H1 (cell line): ENCODE data around the gene ELMO1. TPM values are rescaled to one million over a fixed set of nuclear protein-coding genes. Genes with fewer than 3 reads are reported as not detected.

Experiments used
- CTCF ChIA-PET: fragments of 300-600 bp; sonication (Branson Sonifier 250); formaldehyde crosslinking; loops from one replicate; lab custom pipeline; 2021; ENCODE audit not compliant: partially characterized antibody; lab: Charles Lee
- POLR2A ChIA-PET: fragments of 300-600 bp; sonication (Branson Sonifier 250); formaldehyde crosslinking; loops from one replicate; lab custom pipeline; 2021; ENCODE audit warnings: inconsistent platforms; ENCODE audit not compliant: partially characterized antibody; lab: Charles Lee
- DNase-seq, 2 experiments: peaks; one replicate each; pipeline versions ENCODE4 v3.0.0 to v3.0.0-alpha.2; 2010 to 2022; ENCODE audit warnings: low spot score in 2 of 2, low read depth in 1 of 2, mixed read lengths in 1 of 2
- FAIRE-seq: peaks from 2 replicates; lab custom pipeline; 2011; peaks lifted over from hg19 to GRCh38; lab: Jason Lieb, UNC
- H2AFZ ChIP-seq: 2 replicates; pipeline ENCODE4 v1.8.1; 2012; ENCODE audit warnings: low read length, inconsistent platforms
- H2AK5ac ChIP-seq: 2 replicates; pipeline ENCODE4 v1.6.1; 2013; ENCODE audit warnings: low read depth, low read length
- H2BK120ac ChIP-seq: replicated peaks from 2 replicates; pipeline ENCODE3; 2013; ENCODE audit warnings: low read depth, low read length, inconsistent platforms
- H2BK12ac ChIP-seq: 2 replicates; pipeline ENCODE4 v1.6.1; 2013; ENCODE audit warnings: low read depth, low read length
- H2BK15ac ChIP-seq: 2 replicates; pipeline ENCODE4 v1.6.1; 2013; ENCODE audit warnings: low read length
- H2BK20ac ChIP-seq: 2 replicates; pipeline ENCODE4 v1.6.1; 2013; ENCODE audit warnings: low read length
- H2BK5ac ChIP-seq: 2 replicates; pipeline ENCODE4 v1.6.1; 2013; ENCODE audit warnings: low read depth, low read length
- H3K14ac ChIP-seq: 2 replicates; pipeline ENCODE4 v1.6.1; 2013; ENCODE audit warnings: inconsistent platforms; ENCODE audit not compliant: insufficient read length
- H3K18ac ChIP-seq: 2 replicates; pipeline ENCODE4 v1.6.1; 2013; ENCODE audit warnings: low read length; ENCODE audit errors: extremely low read depth
- H3K23ac ChIP-seq: 2 replicates; pipeline ENCODE4 v1.6.1; 2013; ENCODE audit warnings: inconsistent platforms; ENCODE audit not compliant: insufficient read length
- H3K23me2 ChIP-seq: 2 replicates; pipeline ENCODE4 v1.6.1; 2013; ENCODE audit warnings: low read depth, low read length
- H3K27ac ChIP-seq: 2 replicates; pipeline ENCODE4 v1.6.1; 2011; ENCODE audit warnings: low read depth, low read length, inconsistent platforms
- H3K27me3 ChIP-seq, 4 experiments: replicated peaks in 1 of 4; 1 replicate in 1 of 4; 2 replicates in 3 of 4; pipeline versions ENCODE4 v1.6.1 to v1.8.1; 2011 to 2013; ENCODE audit warnings: low read length in 3 of 4, mild to moderate bottlenecking in 3 of 4, inconsistent platforms in 2 of 4, mixed read lengths in 2 of 4, moderate library complexity in 1 of 4; ENCODE audit not compliant: control insufficient read depth in 3 of 4, insufficient read depth in 3 of 4; ENCODE audit errors: extremely low read depth in 1 of 4
- H3K36me3 ChIP-seq, 4 experiments: 2 replicates each; pipeline versions ENCODE4 v1.6.1 to v1.8.1; 2011 to 2013; ENCODE audit warnings: mild to moderate bottlenecking in 4 of 4, low read length in 3 of 4, moderate library complexity in 2 of 4, control low read depth in 1 of 4, inconsistent platforms in 1 of 4; ENCODE audit not compliant: insufficient read depth in 4 of 4, control insufficient read depth in 2 of 4
- H3K4ac ChIP-seq: replicated peaks from 2 replicates; pipeline ENCODE3; 2013; ENCODE audit warnings: low read length, low read depth, mixed read lengths, inconsistent platforms; ENCODE audit not compliant: insufficient read length
- H3K4me1 ChIP-seq, 4 experiments: replicated peaks in 1 of 4; 1 replicate in 1 of 4; 2 replicates in 3 of 4; pipeline versions ENCODE4 v1.6.1 to v1.8.1; 2011 to 2013; ENCODE audit warnings: low read length in 3 of 4, inconsistent platforms in 2 of 4, mixed read lengths in 1 of 4; ENCODE audit not compliant: insufficient read depth in 4 of 4, control insufficient read depth in 3 of 4
- H3K4me2 ChIP-seq, 2 experiments: 2 replicates each; pipeline versions ENCODE4 v1.6.1 to v1.8.1; 2011 to 2013; ENCODE audit warnings: low read depth in 2 of 2, low read length in 2 of 2, control low read depth in 1 of 2, inconsistent platforms in 1 of 2, mild to moderate bottlenecking in 1 of 2; ENCODE audit not compliant: insufficient read depth in 1 of 2
- H3K4me3 ChIP-seq, 4 experiments: fragments of 200-600, 300-600 bp in 1 of 4; sonication (generic), shearing (Covaris generic), sonication (Bioruptor Twin) in 1 of 4; 2 replicates each; pipeline versions ENCODE4 v1.5.1 to v1.8.1; 2011 to 2016; ENCODE audit warnings: low read length in 4 of 4, low read depth in 3 of 4, control low read depth in 2 of 4, inconsistent platforms in 2 of 4, mild to moderate bottlenecking in 2 of 4, mixed read lengths in 1 of 4, moderate library complexity in 1 of 4; ENCODE audit not compliant: insufficient read depth in 2 of 4; ENCODE audit errors: extremely low read depth in 1 of 4
- H3K56ac ChIP-seq: replicated peaks from 2 replicates; pipeline ENCODE3; 2013; ENCODE audit warnings: low read depth, mild to moderate bottlenecking, mixed read lengths, low read length, inconsistent platforms; ENCODE audit not compliant: insufficient read length
- H3K79me1 ChIP-seq: 2 replicates; pipeline ENCODE4 v1.6.1; 2013; ENCODE audit warnings: low read depth, low read length, control low read depth
- H3K79me2 ChIP-seq, 2 experiments: 2 replicates each; pipeline versions ENCODE4 v1.6.1 to v1.8.1; 2012 to 2013; ENCODE audit warnings: low read length in 2 of 2, mild to moderate bottlenecking in 2 of 2, inconsistent platforms in 1 of 2; ENCODE audit not compliant: insufficient read depth in 2 of 2, control insufficient read depth in 1 of 2
- H3K9ac ChIP-seq, 4 experiments: replicated peaks in 1 of 4; 1 replicate in 1 of 4; 2 replicates in 3 of 4; pipeline versions ENCODE4 v1.6.1 to v1.8.1; 2011 to 2013; ENCODE audit warnings: low read depth in 3 of 4, low read length in 3 of 4, control low read depth in 2 of 4, mild to moderate bottlenecking in 2 of 4, moderate library complexity in 2 of 4, inconsistent platforms in 1 of 4; ENCODE audit errors: extremely low read depth in 1 of 4
- H3K9me3 ChIP-seq, 2 experiments: 2 replicates each; pipeline versions ENCODE4 v1.6.1 to v1.8.1; 2012 to 2013; ENCODE audit warnings: mild to moderate bottlenecking in 2 of 2, moderate library complexity in 2 of 2, control low read depth in 1 of 2, inconsistent platforms in 1 of 2, low read depth in 1 of 2, low read length in 1 of 2, mixed read lengths in 1 of 2; ENCODE audit not compliant: insufficient read depth in 2 of 2
- H4K20me1 ChIP-seq, 2 experiments: replicated peaks in 1 of 2; 2 replicates each; pipeline versions ENCODE3 to v1.8.1; 2011 to 2013; ENCODE audit warnings: inconsistent platforms in 2 of 2, low read length in 2 of 2, mild to moderate bottlenecking in 1 of 2; ENCODE audit not compliant: insufficient read depth in 2 of 2, control insufficient read depth in 1 of 2
- H4K5ac ChIP-seq: 2 replicates; pipeline ENCODE4 v1.6.1; 2013; ENCODE audit warnings: low read length, low read depth, mixed read lengths, inconsistent platforms; ENCODE audit not compliant: insufficient read length
- H4K8ac ChIP-seq: 2 replicates; pipeline ENCODE4 v1.8.0; 2013; ENCODE audit warnings: mild to moderate bottlenecking, moderate library complexity, low read length, inconsistent platforms; ENCODE audit not compliant: insufficient read depth; ENCODE audit errors: extremely low read depth
- H4K91ac ChIP-seq: replicated peaks from 2 replicates; pipeline ENCODE3; 2013; ENCODE audit warnings: low read length, mixed read lengths, inconsistent platforms; ENCODE audit not compliant: insufficient read length
- BACH1 ChIP-seq: IDR thresholded peaks from 2 replicates; pipeline ENCODE4 v1.6.1; 2012; ENCODE audit warnings: low read length, improper control_type of control experiment
- CEBPB ChIP-seq: IDR thresholded peaks from 2 replicates; pipeline ENCODE4 v1.6.1; 2012; ENCODE audit warnings: low read depth, low read length
- CHD2 ChIP-seq: IDR thresholded peaks from 2 replicates; pipeline ENCODE4 v1.6.1; 2012; ENCODE audit warnings: low read length, improper control_type of control experiment
- CTBP2 ChIP-seq: IDR thresholded peaks from 2 replicates; pipeline ENCODE4 v1.7.0; 2011; ENCODE audit warnings: borderline replicate concordance, mild to moderate bottlenecking, moderate library complexity, mixed read lengths, low read length; ENCODE audit not compliant: insufficient read depth, insufficient read length
- FOSL1 ChIP-seq: IDR thresholded peaks from 2 replicates; pipeline ENCODE4 v1.6.1; 2011; ENCODE audit warnings: mild to moderate bottlenecking, low read depth, low read length, moderate library complexity; ENCODE audit not compliant: insufficient read depth
- GABPA ChIP-seq: IDR thresholded peaks from 2 replicates; pipeline ENCODE4 v1.6.1; 2011; ENCODE audit warnings: mild to moderate bottlenecking, low read length, moderate library complexity, borderline replicate concordance; ENCODE audit not compliant: insufficient read depth
- JUND ChIP-seq: IDR thresholded peaks from 2 replicates; pipeline ENCODE4 v1.6.1; 2011; ENCODE audit warnings: mild to moderate bottlenecking, improper control_type of control experiment, low read length
- MAFK ChIP-seq: IDR thresholded peaks from 2 replicates; pipeline ENCODE4 v1.6.1; 2012; ENCODE audit warnings: low read depth, mild to moderate bottlenecking, improper control_type of control experiment, low read length
- SIN3A ChIP-seq, 2 experiments: IDR thresholded peaks in 1 of 2; conservative IDR thresholded peaks in 1 of 2; 2 replicates each; pipeline ENCODE4 v1.6.1; 2011 to 2012; ENCODE audit warnings: low read length in 2 of 2, improper control_type of control experiment in 1 of 2, low read depth in 1 of 2, mild to moderate bottlenecking in 1 of 2
- SP4 ChIP-seq: IDR thresholded peaks from 2 replicates; pipeline ENCODE4 v1.6.1; 2012; ENCODE audit warnings: low read length, inconsistent platforms
- SRF ChIP-seq: IDR thresholded peaks from 2 replicates; pipeline ENCODE4 v1.6.1; 2011; ENCODE audit warnings: mild to moderate bottlenecking, low read depth, low read length, moderate library complexity
- WGBS, 2 experiments: shearing (Covaris generic) in 1 of 2; methylation state at CpG; one replicate each; pipeline versions ENCODE4 v1.1.6 to v1.1.7; 2013 to 2015; ENCODE audit warnings: low lambda C conversion rate in 2 of 2, mixed read lengths in 2 of 2, inconsistent platforms in 1 of 2, low coverage in 1 of 2, missing lambda C conversion rate in 1 of 2; ENCODE audit not compliant: insufficient replicate concordance in 2 of 2, insufficient coverage in 1 of 2, insufficient read length in 1 of 2; ENCODE audit errors: extremely low coverage in 1 of 2, missing lambda C conversion rate in 1 of 2; 5-methylcytosine and 5-hydroxymethylcytosine counted together
- polyA plus RNA-seq, 7 experiments: library from polyadenylated mRNA; depleted of rRNA in 3 of 7; stranded (reverse) in 5 of 7; unstranded in 2 of 7; fragments of >200 nt in 5 of 7; fragments of 200-250 nt in 2 of 7; gene quantifications; 1 replicate in 5 of 7; 2 replicates in 1 of 7; 4 replicates in 1 of 7; pipeline versions ENCODE4 v1.2.1 to v1.2.3, GENCODE V29; 2011 to 2013; ENCODE audit warnings: missing spikeins in 2 of 7, mixed read lengths in 2 of 7
- total RNA-seq: library from RNA; stranded (reverse); fragmentation: NEBNext Ultra II Directional; extraction: Animal tissue kit (Norgen Biotek cat#: 25700); gene quantifications from 2 replicates; pipeline ENCODE4 v1.2.1, GENCODE V29; 2021
- TF ChIP-seq, protein P1 (sequence below): IDR thresholded peaks from 2 replicates; pipeline ENCODE4 v1.6.1; 2012; ENCODE audit warnings: low read length, inconsistent platforms
- TF ChIP-seq, protein P2 (sequence below): IDR thresholded peaks from 2 replicates; pipeline ENCODE4 v1.6.1; 2012; ENCODE audit warnings: inconsistent platforms

Gene ELMO1
- total and polyA plus RNA-seq, 2 of the 8 experiments (the other 6 are each of a cell fraction or from before 2014, with no cell fraction given), result 18.4 to 21.0 TPM

DNA sequence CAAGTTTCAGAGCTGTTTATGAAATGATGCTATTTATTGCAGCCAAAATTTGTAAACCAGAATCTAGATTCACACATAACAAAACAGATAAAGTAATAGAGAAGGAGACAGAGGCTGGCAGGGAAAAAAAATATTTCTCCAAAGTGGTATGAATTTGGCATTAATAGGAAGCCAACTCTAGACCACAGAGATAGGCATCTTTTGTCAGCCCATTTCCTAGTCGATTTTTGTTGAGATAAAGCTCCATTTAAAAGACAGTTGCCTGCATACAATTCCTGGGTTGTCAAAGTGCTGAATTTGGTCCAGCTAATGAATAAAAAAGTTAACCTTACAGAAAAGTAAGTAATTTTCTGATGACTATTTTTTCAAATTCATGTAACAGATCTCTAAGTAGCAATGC is 219.3 kb downstream of the ELMO1 start:
- H3K4me3 ChIP-seq, result no peak overlapping the region
- 74% methylated on average over 1 of the region's 1 CpG; no CpG with 5 or more reads in 1 of the 2 experiments for WGBS, 2 experiments
- no peaks in the 10 kb centered on the region; a peak in 1 of 8 replicates for H3K36me3 ChIP-seq
- no peak overlapping the region for H3K23ac ChIP-seq
- no peak overlapping the region for H2BK12ac ChIP-seq
- DNase-seq, result no peak
- no peaks in the 10 kb centered on the region for H3K79me2 ChIP-seq
- no peak overlapping the region for H2AFZ ChIP-seq
- ChIA-PET POLR2A (no interaction called here), CTCF (interaction anchor here (0.7 to 2.0 kb wide), 4 partner anchors 28 to 304 kb away, joined by 3 to 4 read pairs (median 3); no protein-coding TSS in a partner anchor)
- H3K9me3 ChIP-seq, result no peaks in the 10 kb centered on the region
- H3K27ac ChIP-seq, result no peak overlapping the region
- no peaks in the 10 kb centered on the region for H3K23me2 ChIP-seq
- H3K14ac ChIP-seq, result no peak overlapping the region
- no peaks in the 10 kb centered on the region for H4K20me1 ChIP-seq
- no peak overlapping the region for H3K4ac ChIP-seq
- no peak overlapping the region for H2BK5ac ChIP-seq
- no peak overlapping the region for H3K9ac ChIP-seq
- peaks cover 0 to 13% (median 10%) of the 10 kb centered on the region in 4 experiments; a peak in 3 of 7 replicates for H3K4me1 ChIP-seq
- no peak for FAIRE-seq
- H4K8ac ChIP-seq, result no peak overlapping the region
- no peak overlapping the region for H3K18ac ChIP-seq
- H4K91ac ChIP-seq, result no peak overlapping the region
- H2BK15ac ChIP-seq, result no peak overlapping the region
- no peak overlapping the region for H2BK20ac ChIP-seq
- no peak overlapping the region for H2AK5ac ChIP-seq
- no peak overlapping the region for H4K5ac ChIP-seq
- no peak overlapping the region for H3K56ac ChIP-seq
- no peaks in the 10 kb centered on the region for H3K27me3 ChIP-seq
- no peak overlapping the region for H2BK120ac ChIP-seq
- H3K4me2 ChIP-seq, result no peak overlapping the region
- no peaks in the 10 kb centered on the region for H3K79me1 ChIP-seq
- no peak for TF ChIP-seq BACH1
- TF ChIP-seq SRF, result no peak
- no peak for TF ChIP-seq SIN3A (conservative IDR thresholded peaks at IDR 0.05 in 1 of 2, IDR thresholded peaks at IDR 0.05 in 1 of 2; ENCODE audit: low read depth in 1 of 2, low read length in 2 of 2)
- no peak for TF ChIP-seq CEBPB
- TF ChIP-seq SP4, result no peak
- TF ChIP-seq GABPA, result no peak
- no peak for TF ChIP-seq FOSL1
- TF ChIP-seq JUND, result no peak
- no peak for TF ChIP-seq CHD2
- TF ChIP-seq, protein P1, sequence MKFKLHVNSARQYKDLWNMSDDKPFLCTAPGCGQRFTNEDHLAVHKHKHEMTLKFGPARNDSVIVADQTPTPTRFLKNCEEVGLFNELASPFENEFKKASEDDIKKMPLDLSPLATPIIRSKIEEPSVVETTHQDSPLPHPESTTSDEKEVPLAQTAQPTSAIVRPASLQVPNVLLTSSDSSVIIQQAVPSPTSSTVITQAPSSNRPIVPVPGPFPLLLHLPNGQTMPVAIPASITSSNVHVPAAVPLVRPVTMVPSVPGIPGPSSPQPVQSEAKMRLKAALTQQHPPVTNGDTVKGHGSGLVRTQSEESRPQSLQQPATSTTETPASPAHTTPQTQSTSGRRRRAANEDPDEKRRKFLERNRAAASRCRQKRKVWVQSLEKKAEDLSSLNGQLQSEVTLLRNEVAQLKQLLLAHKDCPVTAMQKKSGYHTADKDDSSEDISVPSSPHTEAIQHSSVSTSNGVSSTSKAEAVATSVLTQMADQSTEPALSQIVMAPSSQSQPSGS, result no peak
- TF ChIP-seq, protein P2, sequence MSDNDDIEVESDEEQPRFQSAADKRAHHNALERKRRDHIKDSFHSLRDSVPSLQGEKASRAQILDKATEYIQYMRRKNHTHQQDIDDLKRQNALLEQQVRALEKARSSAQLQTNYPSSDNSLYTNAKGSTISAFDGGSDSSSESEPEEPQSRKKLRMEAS, result no peak
- no peak for TF ChIP-seq CTBP2
- TF ChIP-seq MAFK, result no peak
